WI38 (cell line): Measurements from ENCODE around the gene CDK6.

Source experiments
- H3K4me3 ChIP-seq: 2 replicates; pipeline ENCODE4 v1.5.1; 2011; ENCODE audit warnings: low read depth, mild to moderate bottlenecking, control low read depth, low read length
- CTCF ChIP-seq: IDR thresholded peaks from 2 replicates; pipeline ENCODE4 v1.5.1; 2012; ENCODE audit warnings: low read depth, mild to moderate bottlenecking, control low read depth, low read length

Gene CDK6

GRCh38 chr7:92793656-92794205 is 42.6 kb downstream of the CDK6 start:
- no peak overlapping the region for H3K4me3 ChIP-seq
- no peak for TF ChIP-seq CTCF

- TF ChIP-seq CTCF = no peak
- no peak overlapping the region for H3K4me3 ChIP-seq
Observed at GRCh38 chr7:92790992-92791391, 45.4 kb downstream of the CDK6 start.

GRCh38 chr7:92788559-92789183 is 47.7 kb downstream of the CDK6 start:
- no peak overlapping the region for H3K4me3 ChIP-seq
- TF ChIP-seq CTCF = no peak

- no peak for TF ChIP-seq CTCF
- H3K4me3 ChIP-seq = no peak overlapping the region
Observed at GRCh38 chr7:92785923-92786322, 50.5 kb downstream of the CDK6 start.

GRCh38 chr7:92784935-92785334 is 51.4 kb downstream of the CDK6 start:
- no peak for TF ChIP-seq CTCF
- no peak overlapping the region for H3K4me3 ChIP-seq

- H3K4me3 ChIP-seq = no peak overlapping the region
- no peak for TF ChIP-seq CTCF
Observed at GRCh38 chr7:92783260-92784201, 52.8 kb downstream of the CDK6 start.

- TF ChIP-seq CTCF = no peak
Observed at GRCh38 chr7:92782855-92783254, 53.5 kb downstream of the CDK6 start.

More at GRCh38 chr7:92782855-92783254, 53.5 kb downstream of the CDK6 start:
- H3K4me3 ChIP-seq = no peak overlapping the region
